Aorta (tissue), 5 donors: ENCODE data around the gene TTLL5. TPM values are rescaled to one million over a fixed set of nuclear protein-coding genes. Genes with fewer than 3 reads are reported as not detected.
A peak's percentile ranks its signal among the peaks of the same experiment; 100 is the strongest.

Source experiments
- ATAC-seq: fragments of 200-7000 bp; cut with Tn5 transposase; one replicate; pipeline ENCODE4 v1.9.1; 2022; ENCODE audit warnings: moderate library complexity; ENCODE audit not compliant: low FRiP score
- DNase-seq, 2 donors: peaks; one replicate each; pipeline ENCODE4 v3.0.0-alpha.2; 2020
- H3K27ac ChIP-seq, 2 donors: one replicate each; pipeline ENCODE4 v1.5.1; 2013; ENCODE audit warnings: low read length in 2 of 2, mild to moderate bottlenecking in 2 of 2, moderate library complexity in 2 of 2, control low read depth in 1 of 2, inconsistent platforms in 1 of 2, low read depth in 1 of 2
- H3K27me3 ChIP-seq, 2 donors: one replicate each; pipeline ENCODE4 v1.6.1; 2013; ENCODE audit warnings: control low read depth in 1 of 2, low read length in 1 of 2, mild to moderate bottlenecking in 1 of 2, moderate library complexity in 1 of 2; ENCODE audit not compliant: insufficient read depth in 2 of 2, control insufficient read depth in 1 of 2
- H3K36me3 ChIP-seq, 2 donors: one replicate each; pipeline ENCODE4 v1.6.1; 2013; ENCODE audit warnings: control low read depth in 1 of 2, low read length in 1 of 2, mild to moderate bottlenecking in 1 of 2; ENCODE audit not compliant: insufficient read depth in 2 of 2, control insufficient read depth in 1 of 2
- H3K4me1 ChIP-seq, 2 donors: one replicate each; pipeline ENCODE4 v1.6.1; 2013; ENCODE audit warnings: low read length in 2 of 2, control low read depth in 1 of 2, mild to moderate bottlenecking in 1 of 2, moderate library complexity in 1 of 2; ENCODE audit not compliant: insufficient read depth in 2 of 2, control insufficient read depth in 1 of 2
- H3K4me3 ChIP-seq, 2 donors: one replicate each; pipeline ENCODE4 v1.5.1; 2013; ENCODE audit warnings: low read length in 2 of 2, control low read depth in 1 of 2, mild to moderate bottlenecking in 1 of 2
- H3K9me3 ChIP-seq: one replicate; pipeline ENCODE4 v1.6.1; 2013; ENCODE audit warnings: mild to moderate bottlenecking, low read length; ENCODE audit not compliant: control insufficient read depth
- WGBS, 2 donors: extraction: QIAGEN DNeasy Blood & Tissue Kit; methylation state at CpG; one replicate each; pipeline ENCODE4 v1.1.7; 2013; 5-methylcytosine and 5-hydroxymethylcytosine counted together
- intact Hi-C, 2 donors: fragments of 100-400 bp; cut with DNase I; formaldehyde crosslinking; loops; one replicate each; pipeline versions ENCODE4 v1.14.2 to v1.15.0; 2022
- polyA plus RNA-seq, 2 donors: library from polyadenylated mRNA; stranded (reverse); fragments of 200-250 nt; gene quantifications; one replicate each; pipeline ENCODE4 v1.2.3, GENCODE V29; 2013
- total RNA-seq, 2 donors: library from RNA; stranded (reverse); fragmentation: NEBNext Ultra II Directional; extraction: Animal tissue kit (Norgen Biotek cat#: 25700); gene quantifications; one replicate each; pipeline ENCODE4 v1.2.1, GENCODE V29; 2021
- donor health status: healthy with polysubstance abuse.
- donor health status: Bipolar disorder and iron deficiency.
- donor health status: DM: no; HTN: no; CAD: no.
- donor health status: DM: no; HTN: no; CAD: no.
- donor health status: DM: yes; HTN: yes; CAD: no.

The TTLL5 gene
- total and polyA plus RNA-seq, 4 donors: 7.7 to 40.8 (median 22.8) TPM

- H3K4me1 ChIP-seq: no peaks in the 10 kb centered on the region
- H3K9me3 ChIP-seq: no peaks in the 10 kb centered on the region
- no peaks in the 10 kb centered on the region for H3K27me3 ChIP-seq
- H3K36me3 ChIP-seq: peaks cover 0 to 2% of the 10 kb centered on the region in 2 donors
- DNase-seq (no peak), ATAC-seq (no peak)
- H3K27ac ChIP-seq: no peak overlapping the region
- intact Hi-C loops: loop anchor here in 1 of 2 donors (5.0 to 10.0 kb wide), 3 partner anchors 35 to 182 kb away; no protein-coding TSS in a partner anchor
- 35 to 43% methylated on average over 8 of the region's 8 CpGs for WGBS, 2 donors
- H3K4me3 ChIP-seq: no peak overlapping the region
Observed at GRCh38 chr14:75976826-75977581, 316.0 kb downstream of the TTLL5 start.

DNA sequence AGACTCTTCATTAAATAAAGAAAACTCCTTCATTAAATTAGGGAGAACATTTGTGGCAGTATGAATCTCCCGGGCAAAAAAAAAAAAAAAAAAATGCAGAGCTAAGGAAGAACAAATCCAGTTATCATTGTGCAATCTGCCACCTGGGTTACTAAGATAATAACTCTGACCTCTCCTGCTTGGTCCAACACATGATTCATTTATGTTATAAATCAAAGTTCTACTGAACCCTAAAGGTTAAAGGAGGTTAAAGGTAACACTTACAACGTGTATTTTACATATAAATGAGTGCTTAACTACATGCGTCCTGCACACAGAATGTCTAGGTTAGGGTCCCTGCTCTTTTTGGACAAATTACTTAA lies 316.5 kb downstream of the TTLL5 start:
- Histone ChIP-seq H3K9me3 (no peaks in the 10 kb centered on the region), H3K4me3 (no peak overlapping the region), H3K27me3 (no peaks in the 10 kb centered on the region), H3K36me3 (peaks cover 0 to 2% of the 10 kb centered on the region in 2 donors), H3K4me1 (no peaks in the 10 kb centered on the region), H3K27ac (no peak overlapping the region)
- WGBS, 2 donors: 23 to 26% methylated on average over 3 of the region's 3 CpGs
- no peak for ATAC-seq
- intact Hi-C loops: loop anchor here in 1 of 2 donors (5.0 to 10.0 kb wide), 3 partner anchors 35 to 183 kb away; no protein-coding TSS in a partner anchor
- DNase-seq: no peak

GRCh38 chr14:75978249-75978731 lies 317.2 kb downstream of the TTLL5 start:
- H3K4me3 ChIP-seq: no peak overlapping the region
- H3K4me1 ChIP-seq: no peaks in the 10 kb centered on the region
- WGBS, 2 donors: 41 to 45% methylated on average over 10 of the region's 10 CpGs
- no peaks in the 10 kb centered on the region for H3K36me3 ChIP-seq
- DNase-seq: no peak
- no peaks in the 10 kb centered on the region for H3K9me3 ChIP-seq
- H3K27ac ChIP-seq: no peak overlapping the region
- ATAC-seq: no peak
- H3K27me3 ChIP-seq: no peaks in the 10 kb centered on the region
- intact Hi-C loops: loop anchor here in 1 of 2 donors (5.0 to 10.0 kb wide), 3 partner anchors 34 to 183 kb away; no protein-coding TSS in a partner anchor

DNA sequence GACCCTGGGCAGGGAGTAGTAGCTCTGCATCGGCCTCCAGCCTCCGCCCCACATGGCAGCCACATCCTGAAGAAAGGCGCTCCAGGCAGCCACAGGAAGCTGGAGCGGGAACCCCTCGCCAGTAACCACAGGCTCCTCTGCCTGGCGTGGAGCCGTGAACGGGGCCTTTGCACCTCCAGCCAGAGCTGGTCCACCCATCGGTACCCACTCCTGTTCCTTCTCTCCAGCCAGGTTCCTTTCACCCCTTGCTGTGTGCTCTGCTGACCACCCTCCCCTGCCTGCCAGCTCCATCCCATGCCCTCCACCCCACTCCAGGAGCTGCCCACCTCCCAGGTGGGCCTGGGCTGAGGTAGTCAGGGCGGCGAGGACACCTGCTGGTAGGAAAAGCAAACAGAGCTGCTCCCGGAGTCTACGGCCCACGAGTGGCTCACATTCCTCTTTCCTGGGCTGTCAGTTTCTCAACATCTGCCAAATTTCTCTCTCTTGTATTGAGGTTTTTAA lies 318.1 kb downstream of the TTLL5 start:
- DNase-seq (no peak), ATAC-seq (no peak)
- 0 to 4% methylated on average over 14 of the region's 14 CpGs for WGBS, 2 donors
- Histone ChIP-seq H3K36me3 (no peaks in the 10 kb centered on the region), H3K27ac (peak overlapping the region in 1 of 2 donors; percentile 6), H3K4me1 (no peaks in the 10 kb centered on the region), H3K4me3 (peak overlapping the region; percentile 14 to 84), H3K9me3 (no peaks in the 10 kb centered on the region), H3K27me3 (no peaks in the 10 kb centered on the region)
- intact Hi-C loops: loop anchor here in 1 of 2 donors (5.0 to 10.0 kb wide), 3 partner anchors 33 to 184 kb away; no protein-coding TSS in a partner anchor

GRCh38 chr14:75979648-75980565 lies 318.9 kb downstream of the TTLL5 start:
- Histone ChIP-seq H3K4me3 (peak overlapping the region; percentile 23 to 84), H3K27ac (peak overlapping the region in 1 of 2 donors; percentile 95), H3K9me3 (no peaks in the 10 kb centered on the region), H3K27me3 (no peaks in the 10 kb centered on the region), H3K36me3 (no peaks in the 10 kb centered on the region), H3K4me1 (peaks cover 0 to 1% of the 10 kb centered on the region in 2 donors)
- peak in 1 of 2 donors; percentile 81 for DNase-seq
- intact Hi-C loops: loop anchor here (5.0 to 10.0 kb wide), 3 partner anchors 32 to 185 kb away; no protein-coding TSS in a partner anchor
- 5 to 6% methylated on average over 27 of the region's 27 CpGs for WGBS, 2 donors
- ATAC-seq: no peak

DNA sequence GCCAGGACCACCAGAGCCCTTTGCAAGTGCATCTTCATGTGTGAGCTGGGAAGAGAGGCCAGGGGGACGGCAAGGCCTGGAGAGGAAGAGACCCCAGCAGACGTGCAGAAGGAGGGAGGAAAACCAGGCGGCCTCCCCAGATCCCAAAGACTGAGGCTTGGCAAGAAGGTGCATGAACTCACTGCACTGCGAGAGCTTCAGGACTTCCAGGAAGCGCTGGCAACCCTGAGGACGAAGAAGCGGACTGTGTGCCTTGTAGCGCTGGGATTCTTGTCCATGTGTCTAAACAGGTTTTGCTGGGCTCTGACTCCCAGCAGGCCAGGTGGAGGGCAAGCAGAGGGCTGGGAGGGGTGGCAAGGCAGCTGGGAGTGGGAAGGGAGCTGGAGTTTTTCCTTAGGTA lies 319.8 kb downstream of the TTLL5 start:
- peaks cover 0 to 2% of the 10 kb centered on the region in 2 donors for H3K4me1 ChIP-seq
- peak overlapping the region; percentile 45 to 95 for H3K27ac ChIP-seq
- no peaks in the 10 kb centered on the region for H3K27me3 ChIP-seq
- H3K9me3 ChIP-seq: no peaks in the 10 kb centered on the region
- H3K36me3 ChIP-seq: no peaks in the 10 kb centered on the region
- intact Hi-C loops: loop anchor here in 1 of 2 donors (5.0 kb wide), 1 partner anchor 74 kb away; no protein-coding TSS in a partner anchor
- WGBS, 2 donors: 7 to 8% methylated on average over 8 of the region's 8 CpGs
- H3K4me3 ChIP-seq: peak overlapping the region; percentile 71 to 84
- DNase-seq (peak in 1 of 2 donors; percentile 79), ATAC-seq (no peak)

DNA sequence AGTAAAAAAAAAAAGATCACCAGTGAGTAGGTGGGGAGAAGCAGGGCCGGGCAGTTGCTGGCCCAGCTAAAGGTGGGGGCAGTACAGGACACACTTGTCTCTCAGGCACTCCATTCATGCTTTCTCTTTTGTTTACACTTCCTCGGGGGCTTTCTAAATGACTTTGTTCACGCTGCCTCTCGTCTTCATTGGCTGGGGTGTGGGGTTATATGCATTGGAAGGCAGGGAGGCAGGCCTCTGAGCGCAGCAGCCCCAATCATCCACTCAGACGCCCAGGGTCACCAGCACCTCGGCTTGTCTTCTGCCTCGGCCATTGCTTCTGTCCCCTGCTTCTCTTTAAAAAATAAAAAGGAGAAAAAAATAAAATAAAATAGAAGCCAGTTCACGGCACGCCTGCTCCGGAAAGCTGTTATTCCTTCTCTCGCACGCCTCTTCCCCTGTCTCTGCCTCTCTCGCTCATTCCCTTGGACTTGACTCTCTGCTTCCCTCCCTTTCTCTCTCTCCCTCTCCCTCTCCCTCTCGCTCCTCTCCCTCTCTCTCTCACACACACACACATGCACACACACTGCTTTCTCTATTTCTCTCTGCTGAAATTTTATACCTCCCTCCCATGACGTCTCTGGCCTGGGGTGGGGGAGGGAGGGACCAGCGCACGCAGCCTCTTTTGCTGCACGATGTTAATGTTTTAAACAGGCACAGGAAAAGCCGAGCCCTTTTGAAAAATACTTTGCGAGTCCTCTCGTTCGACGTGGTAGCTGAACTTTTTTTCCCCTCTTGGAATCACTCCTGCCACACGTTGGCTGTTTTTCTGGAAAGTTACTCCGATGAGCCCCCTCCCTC lies 320.6 kb downstream of the TTLL5 start, which contains the start of gene TGFB3:
Gene TGFB3 (minus strand): TSS at position 570 of the 840 bp plus-strand sequence. CDS start 1,102 bp downstream, outside the sequence.
- peak within 1 kb of the TSS; percentile 84 to 92 for H3K4me3 ChIP-seq
- peak within 1 kb of the TSS; percentile 95 to 99 for H3K27ac ChIP-seq
- peak; percentile 83 to 90 for DNase-seq
- 1% methylated on average over 26 of the region's 26 CpGs for WGBS, 2 donors
- H3K4me1 ChIP-seq: peaks cover 0 to 2% of the 10 kb centered on the region in 2 donors
- H3K27me3 ChIP-seq: no peaks in the 10 kb centered on the region
- H3K9me3 ChIP-seq: no peaks in the 10 kb centered on the region
- peak; percentile 86 for ATAC-seq
- H3K36me3 ChIP-seq: no peaks in the 10 kb centered on the region
- intact Hi-C loops: loop anchor here (1.0 to 5.0 kb wide), 5 partner anchors 14 to 271 kb away; no protein-coding TSS in a partner anchor
